Type B pancreatic cell (in vitro differentiated cells): Measurements from ENCODE around the gene FAM50B. TPM values are rescaled to one million over a fixed set of nuclear protein-coding genes. Genes with fewer than 3 reads are reported as not detected.

Experiments used
- DNase-seq: peaks from one replicate; pipeline ENCODE4 v3.0.0; 2021; ENCODE audit warnings: mixed read lengths; ENCODE audit not compliant: unreplicated experiment; ENCODE audit errors: extremely low spot score
- H3K27ac Mint-ChIP-seq: 2 replicates; pipeline ENCODE4 v1.8.0; 2021; ENCODE audit warnings: mild to moderate bottlenecking, mixed read lengths
- H3K27me3 Mint-ChIP-seq: 2 replicates; pipeline ENCODE4 v1.8.0; 2021; ENCODE audit warnings: mixed read lengths
- H3K36me3 Mint-ChIP-seq: 2 replicates; pipeline ENCODE4 v1.8.0; 2021; ENCODE audit warnings: mixed read lengths
- H3K4me1 Mint-ChIP-seq: one replicate; pipeline ENCODE4 v1.8.0; 2021; ENCODE audit warnings: mixed read lengths; ENCODE audit not compliant: unreplicated experiment
- H3K4me3 Mint-ChIP-seq: 2 replicates; pipeline ENCODE4 v1.8.0; 2021; ENCODE audit warnings: mild to moderate bottlenecking, mixed read lengths
- H3K9me3 Mint-ChIP-seq: 2 replicates; pipeline ENCODE4 v1.8.0; 2021; ENCODE audit warnings: mixed read lengths
- total RNA-seq: library from RNA; stranded (reverse); gene quantifications from 2 replicates; pipeline ENCODE4 v1.2.1, GENCODE V29; 2021; ENCODE audit warnings: low replicate concordance
- TF ChIP-seq, protein P1 (sequence below): fragments of 200-600 bp; sonication (generic); conservative IDR thresholded peaks from 2 replicates; pipeline ENCODE4 v1.5.0; 2021; ENCODE audit warnings: antibody characterized with exemption, mild to moderate bottlenecking

FAM50B gene
- total RNA-seq, 1 donor from 2014 or later: 1.8 TPM

- Mint-ChIP-seq H3K4me3 (no peak overlapping the region), H3K27me3 (no peaks in the 10 kb centered on the region), H3K4me1 (no peaks in the 10 kb centered on the region), H3K36me3 (no peaks in the 10 kb centered on the region), H3K27ac (no peak overlapping the region), H3K9me3 (peaks cover 6% of the 10 kb centered on the region)
- DNase-seq: no peak
- TF ChIP-seq, protein P1, sequence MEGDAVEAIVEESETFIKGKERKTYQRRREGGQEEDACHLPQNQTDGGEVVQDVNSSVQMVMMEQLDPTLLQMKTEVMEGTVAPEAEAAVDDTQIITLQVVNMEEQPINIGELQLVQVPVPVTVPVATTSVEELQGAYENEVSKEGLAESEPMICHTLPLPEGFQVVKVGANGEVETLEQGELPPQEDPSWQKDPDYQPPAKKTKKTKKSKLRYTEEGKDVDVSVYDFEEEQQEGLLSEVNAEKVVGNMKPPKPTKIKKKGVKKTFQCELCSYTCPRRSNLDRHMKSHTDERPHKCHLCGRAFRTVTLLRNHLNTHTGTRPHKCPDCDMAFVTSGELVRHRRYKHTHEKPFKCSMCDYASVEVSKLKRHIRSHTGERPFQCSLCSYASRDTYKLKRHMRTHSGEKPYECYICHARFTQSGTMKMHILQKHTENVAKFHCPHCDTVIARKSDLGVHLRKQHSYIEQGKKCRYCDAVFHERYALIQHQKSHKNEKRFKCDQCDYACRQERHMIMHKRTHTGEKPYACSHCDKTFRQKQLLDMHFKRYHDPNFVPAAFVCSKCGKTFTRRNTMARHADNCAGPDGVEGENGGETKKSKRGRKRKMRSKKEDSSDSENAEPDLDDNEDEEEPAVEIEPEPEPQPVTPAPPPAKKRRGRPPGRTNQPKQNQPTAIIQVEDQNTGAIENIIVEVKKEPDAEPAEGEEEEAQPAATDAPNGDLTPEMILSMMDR: no peak
Observed at GRCh38 chr6:3878048-3878666, 29.0 kb downstream of the FAM50B start.

DNA sequence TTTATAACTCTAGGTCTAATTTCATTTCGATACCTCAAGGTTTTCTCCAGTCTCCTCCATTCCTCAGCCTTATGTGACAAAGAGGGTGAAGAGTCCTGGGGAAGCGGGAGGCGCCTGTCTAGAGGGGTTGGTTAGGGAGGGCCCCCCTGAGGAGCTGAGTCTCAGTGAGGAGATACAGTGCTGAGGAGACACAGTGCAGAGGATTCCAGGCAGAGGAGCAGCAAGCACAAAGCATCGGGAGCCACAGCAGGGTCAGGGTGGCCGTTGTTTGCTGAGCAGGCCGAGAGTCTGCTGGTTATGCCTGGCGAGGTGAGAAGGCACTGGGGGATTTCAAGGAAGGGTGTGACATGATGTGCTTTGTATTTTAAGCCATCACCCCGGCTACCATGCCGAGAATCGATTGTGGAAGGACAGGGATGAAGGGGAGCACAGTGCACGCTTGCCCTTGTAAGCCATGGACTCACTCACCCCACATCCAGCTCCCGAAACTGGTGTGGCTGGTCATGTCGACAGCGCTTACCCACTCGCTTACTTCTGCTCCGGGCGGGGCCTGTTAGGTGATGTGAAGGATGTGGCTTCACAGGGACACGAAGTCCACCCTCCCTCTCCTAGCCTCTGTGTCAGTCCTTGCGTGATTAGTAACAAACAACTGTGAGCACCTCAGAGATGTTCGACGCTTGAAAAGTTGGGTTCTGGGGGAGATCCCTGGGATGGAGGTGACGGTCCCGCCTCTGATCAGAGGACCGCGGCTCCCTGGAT lies 30.2 kb downstream of the FAM50B start:
- Mint-ChIP-seq H3K36me3 (no peaks in the 10 kb centered on the region), H3K4me3 (no peak overlapping the region), H3K4me1 (peaks cover 10% of the 10 kb centered on the region), H3K27me3 (no peaks in the 10 kb centered on the region), H3K27ac (no peak overlapping the region), H3K9me3 (peaks cover 6% of the 10 kb centered on the region)
- DNase-seq: no peak
- TF ChIP-seq, protein P1: no peak

GRCh38 chr6:3881711-3882421 lies 32.7 kb downstream of the FAM50B start:
- Mint-ChIP-seq H3K4me3 (no peak overlapping the region), H3K36me3 (no peaks in the 10 kb centered on the region), H3K27me3 (no peaks in the 10 kb centered on the region), H3K4me1 (peaks cover 17% of the 10 kb centered on the region), H3K27ac (no peak overlapping the region), H3K9me3 (peaks cover 6% of the 10 kb centered on the region)
- TF ChIP-seq, protein P1: no peak
- DNase-seq: no peak

DNA sequence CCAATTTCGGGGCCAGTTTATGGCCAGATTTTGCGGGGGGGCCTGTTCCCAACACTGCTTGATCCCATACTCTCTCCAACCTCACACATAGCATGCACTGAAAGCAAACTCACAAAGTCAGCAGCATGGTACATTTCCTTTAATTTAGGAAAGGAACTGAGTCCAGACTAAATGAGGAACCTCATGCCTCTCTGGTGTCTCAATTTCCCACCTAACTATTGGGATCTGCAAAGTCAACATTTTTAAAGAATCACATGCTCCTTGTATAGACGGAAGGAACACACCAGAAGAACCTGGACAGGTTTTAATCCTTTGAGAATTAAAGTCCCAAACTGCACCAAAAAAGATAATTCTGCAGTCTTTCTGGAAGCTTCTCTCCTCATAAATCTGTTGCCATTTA lies 33.3 kb downstream of the FAM50B start:
- H3K27me3 Mint-ChIP-seq: no peaks in the 10 kb centered on the region

DNA sequence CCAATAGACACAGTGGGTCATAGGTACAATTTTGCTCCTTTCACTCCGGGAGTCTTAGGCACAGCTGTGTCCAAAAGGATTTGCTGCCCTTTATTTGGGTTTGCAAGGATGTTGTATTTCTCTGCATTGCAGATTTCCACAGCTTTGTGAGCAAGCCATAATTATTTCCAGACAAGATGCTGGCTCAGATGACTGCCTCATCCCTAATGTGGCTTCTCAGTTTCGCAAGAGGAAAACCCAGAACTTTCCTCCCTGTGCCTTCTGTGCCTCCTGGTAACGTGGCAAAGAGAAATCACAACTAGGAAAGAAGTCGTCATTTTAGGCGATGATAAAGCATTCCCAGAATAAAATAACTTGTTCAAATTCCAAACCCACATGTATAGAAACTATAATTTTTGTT lies 33.7 kb downstream of the FAM50B start:
- H3K36me3 Mint-ChIP-seq: no peaks in the 10 kb centered on the region
- TF ChIP-seq, protein P1: no peak
- peaks cover 6% of the 10 kb centered on the region for H3K9me3 Mint-ChIP-seq
- no peak overlapping the region for H3K4me3 Mint-ChIP-seq
- peaks cover 27% of the 10 kb centered on the region for H3K4me1 Mint-ChIP-seq
- H3K27ac Mint-ChIP-seq: no peak overlapping the region
- DNase-seq: no peak
- H3K27me3 Mint-ChIP-seq: no peaks in the 10 kb centered on the region

More for the DNA sequence above, 33.3 kb downstream of the FAM50B start:
- Mint-ChIP-seq H3K36me3 (no peaks in the 10 kb centered on the region), H3K27ac (no peak overlapping the region), H3K4me1 (peaks cover 23% of the 10 kb centered on the region), H3K4me3 (no peak overlapping the region), H3K9me3 (peaks cover 6% of the 10 kb centered on the region)
- no peak for DNase-seq
- TF ChIP-seq, protein P1: no peak
